IPS-18a (cell line): Measurements from ENCODE around the gene SPON2.
A peak's percentile ranks its signal among the peaks of the same experiment; 100 is the strongest.

Experiments used
- H3K27ac ChIP-seq: one replicate; pipeline ENCODE4 v1.5.1; 2013; ENCODE audit warnings: low read length
- H3K27me3 ChIP-seq: one replicate; pipeline ENCODE4 v1.6.1; 2013; ENCODE audit warnings: mild to moderate bottlenecking, low read length; ENCODE audit not compliant: control insufficient read depth, insufficient read depth
- H3K36me3 ChIP-seq: one replicate; pipeline ENCODE4 v1.6.1; 2013; ENCODE audit warnings: low read depth, low read length; ENCODE audit not compliant: control insufficient read depth
- H3K4me1 ChIP-seq: one replicate; pipeline ENCODE4 v1.6.1; 2013; ENCODE audit warnings: low read depth, low read length; ENCODE audit not compliant: control insufficient read depth
- H3K4me3 ChIP-seq: one replicate; pipeline ENCODE4 v1.5.1; 2013; ENCODE audit warnings: low read length
- H3K9ac ChIP-seq: one replicate; pipeline ENCODE4 v1.6.1; 2013; ENCODE audit warnings: mild to moderate bottlenecking, low read length, moderate library complexity
- H3K9me3 ChIP-seq: one replicate; pipeline ENCODE4 v1.6.1; 2013; ENCODE audit warnings: low read depth, low read length; ENCODE audit not compliant: control insufficient read depth

Gene SPON2

GRCh38 chr4:1172228-1172851, at the start of gene SPON2:
Gene SPON2, minus strand, starts transcription at chr4:1172583.
- Histone ChIP-seq H3K9ac (no peak within 1 kb of the TSS), H3K27ac (no peak within 1 kb of the TSS), H3K4me3 (peak within 1 kb of the TSS; percentile 39), H3K9me3 (no peaks in the 10 kb centered on the region), H3K4me1 (no peaks in the 10 kb centered on the region), H3K27me3 (peaks cover 77% of the 10 kb centered on the region), H3K36me3 (no peaks in the 10 kb centered on the region)

GRCh38 chr4:1221155-1221870, 48.9 kb upstream of the SPON2 start:
- Histone ChIP-seq H3K9ac (no peak overlapping the region), H3K27me3 (no peaks in the 10 kb centered on the region), H3K36me3 (peaks cover 25% of the 10 kb centered on the region), H3K4me3 (no peak overlapping the region), H3K27ac (no peak overlapping the region), H3K4me1 (no peaks in the 10 kb centered on the region), H3K9me3 (no peaks in the 10 kb centered on the region)

- H3K27me3 ChIP-seq: no peaks in the 10 kb centered on the region
- no peaks in the 10 kb centered on the region for H3K9me3 ChIP-seq
- H3K9ac ChIP-seq: no peak overlapping the region
- no peak overlapping the region for H3K27ac ChIP-seq
- H3K36me3 ChIP-seq: peaks cover 26% of the 10 kb centered on the region
- H3K4me3 ChIP-seq: no peak overlapping the region
- H3K4me1 ChIP-seq: no peaks in the 10 kb centered on the region
These were observed 48.2 kb upstream of the SPON2 start for GRCh38 chr4:1220566-1220965.

GRCh38 chr4:1219566-1219950, 47.2 kb upstream of the SPON2 start:
- no peak overlapping the region for H3K9ac ChIP-seq
- H3K27ac ChIP-seq: no peak overlapping the region
- H3K27me3 ChIP-seq: no peaks in the 10 kb centered on the region
- H3K4me3 ChIP-seq: no peak overlapping the region
- H3K9me3 ChIP-seq: no peaks in the 10 kb centered on the region
- no peaks in the 10 kb centered on the region for H3K4me1 ChIP-seq
- H3K36me3 ChIP-seq: peaks cover 24% of the 10 kb centered on the region

GRCh38 chr4:1218634-1219565, 46.5 kb upstream of the SPON2 start:
- H3K4me3 ChIP-seq: no peak overlapping the region
- no peaks in the 10 kb centered on the region for H3K9me3 ChIP-seq
- no peaks in the 10 kb centered on the region for H3K4me1 ChIP-seq
- no peak overlapping the region for H3K27ac ChIP-seq
- no peaks in the 10 kb centered on the region for H3K27me3 ChIP-seq
- H3K9ac ChIP-seq: no peak overlapping the region
- H3K36me3 ChIP-seq: peaks cover 18% of the 10 kb centered on the region

- no peak overlapping the region for H3K9ac ChIP-seq
- no peak overlapping the region for H3K4me3 ChIP-seq
- no peaks in the 10 kb centered on the region for H3K4me1 ChIP-seq
- no peaks in the 10 kb centered on the region for H3K9me3 ChIP-seq
- H3K27me3 ChIP-seq: no peaks in the 10 kb centered on the region
- H3K27ac ChIP-seq: no peak overlapping the region
- H3K36me3 ChIP-seq: peaks cover 17% of the 10 kb centered on the region
These were observed 45.0 kb upstream of the SPON2 start for GRCh38 chr4:1217366-1217765.

GRCh38 chr4:1216869-1217294, 44.5 kb upstream of the SPON2 start:
- H3K9me3 ChIP-seq: no peaks in the 10 kb centered on the region
- H3K4me1 ChIP-seq: no peaks in the 10 kb centered on the region
- H3K27ac ChIP-seq: no peak overlapping the region
- no peaks in the 10 kb centered on the region for H3K27me3 ChIP-seq
- H3K9ac ChIP-seq: no peak overlapping the region
- peaks cover 17% of the 10 kb centered on the region for H3K36me3 ChIP-seq
- H3K4me3 ChIP-seq: no peak overlapping the region

GRCh38 chr4:1216076-1216614, 43.8 kb upstream of the SPON2 start:
- Histone ChIP-seq H3K27me3 (no peaks in the 10 kb centered on the region), H3K4me3 (no peak overlapping the region), H3K36me3 (peaks cover 18% of the 10 kb centered on the region), H3K27ac (no peak overlapping the region), H3K9ac (no peak overlapping the region), H3K4me1 (no peaks in the 10 kb centered on the region), H3K9me3 (no peaks in the 10 kb centered on the region)

- Histone ChIP-seq H3K9me3 (no peaks in the 10 kb centered on the region), H3K27me3 (no peaks in the 10 kb centered on the region), H3K36me3 (peaks cover 21% of the 10 kb centered on the region), H3K4me3 (no peak overlapping the region), H3K9ac (no peak overlapping the region), H3K4me1 (no peaks in the 10 kb centered on the region), H3K27ac (no peak overlapping the region)
These were observed 43.0 kb upstream of the SPON2 start for GRCh38 chr4:1215141-1216075.

- H3K4me1 ChIP-seq: no peaks in the 10 kb centered on the region
- H3K4me3 ChIP-seq: no peak overlapping the region
- no peaks in the 10 kb centered on the region for H3K9me3 ChIP-seq
- no peak overlapping the region for H3K27ac ChIP-seq
- no peaks in the 10 kb centered on the region for H3K27me3 ChIP-seq
- no peak overlapping the region for H3K9ac ChIP-seq
- peaks cover 17% of the 10 kb centered on the region for H3K36me3 ChIP-seq
These were observed 42.0 kb upstream of the SPON2 start for GRCh38 chr4:1214101-1215095.
